B cell (primary cell): ENCODE data around the gene BRAF. TPM values are rescaled to one million over a fixed set of nuclear protein-coding genes. Genes with fewer than 3 reads are reported as not detected.

Experiments used
- ATAC-seq: fragments of 200-7000 bp; cut with Tn5 transposase; one replicate; pipeline ENCODE4 v1.10.0; 2021; ENCODE audit warnings: low read depth, mild to moderate bottlenecking, moderate number of reproducible peaks, moderate library complexity
- CTCF ChIA-PET: fragments of 350-600 bp; sonication (Branson Sonifier 250); formaldehyde crosslinking; loops from one replicate; lab custom pipeline; 2021; ENCODE audit warnings: antibody characterized with exemption, inconsistent platforms; lab: Charles Lee
- POLR2A ChIA-PET: fragments of 350-600 bp; sonication (Branson Sonifier 250); formaldehyde crosslinking; loops from one replicate; lab custom pipeline; 2021; ENCODE audit warnings: antibody characterized with exemption; lab: Charles Lee
- DNase-seq: peaks from one replicate; pipeline ENCODE4 v3.0.0; 2013
- H2AFZ ChIP-seq: 2 replicates; pipeline ENCODE4 v1.6.1; 2012; ENCODE audit warnings: mild to moderate bottlenecking, low read depth, low read length; ENCODE audit not compliant: insufficient read depth, poor library complexity, severe bottlenecking
- H3K27ac ChIP-seq, 2 donors: 1 replicate in 1 of 2; 2 replicates in 1 of 2; pipeline ENCODE4 v1.5.1; 2012 to 2013; ENCODE audit warnings: low read length in 2 of 2, mild to moderate bottlenecking in 2 of 2, moderate library complexity in 1 of 2
- H3K27me3 ChIP-seq, 4 experiments: fragments of 200-600 bp in 1 of 4; sonication (generic) in 1 of 4; replicated peaks in 1 of 4; 1 replicate in 2 of 4; 2 replicates in 2 of 4; pipeline versions ENCODE4 v1.6.1 to v1.7.0; 2013 to 2016; ENCODE audit warnings: low read length in 3 of 4, mild to moderate bottlenecking in 2 of 4, mixed read lengths in 1 of 4, moderate library complexity in 1 of 4; ENCODE audit not compliant: insufficient read depth in 4 of 4, control insufficient read depth in 3 of 4; ENCODE audit errors: control extremely low read depth in 1 of 4
- H3K36me3 ChIP-seq, 2 experiments: replicated peaks in 1 of 2; 1 replicate in 1 of 2; 2 replicates in 1 of 2; pipeline versions ENCODE4 v1.6.1 to v1.7.1; 2013; ENCODE audit warnings: low read length in 1 of 2; ENCODE audit not compliant: insufficient read depth in 2 of 2, control insufficient read depth in 1 of 2; ENCODE audit errors: control extremely low read depth in 1 of 2, extremely low read depth in 1 of 2
- H3K4me1 ChIP-seq, 2 donors: fragments of 200-600 bp in 1 of 2; sonication (generic) in 1 of 2; 1 replicate in 1 of 2; 2 replicates in 1 of 2; pipeline versions ENCODE4 v1.5.1 to v1.6.1; 2013 to 2017; ENCODE audit warnings: low read length in 2 of 2; ENCODE audit not compliant: control insufficient read depth in 2 of 2, insufficient read depth in 2 of 2
- H3K4me2 ChIP-seq: replicated peaks from 2 replicates; pipeline ENCODE3; 2012; ENCODE audit warnings: mild to moderate bottlenecking, low read depth, low read length; ENCODE audit not compliant: poor library complexity, severe bottlenecking
- H3K4me3 ChIP-seq, 5 experiments: fragments of 200-600 bp in 1 of 5; sonication (generic) in 1 of 5; 1 replicate in 3 of 5; 2 replicates in 2 of 5; pipeline versions ENCODE4 v1.5.1 to v1.7.0; 2011 to 2016; ENCODE audit warnings: low read length in 4 of 5, mild to moderate bottlenecking in 4 of 5, low read depth in 2 of 5, control low read depth in 1 of 5, moderate library complexity in 1 of 5; ENCODE audit not compliant: insufficient read depth in 1 of 5; ENCODE audit errors: control extremely low read depth in 1 of 5, extremely low read depth in 1 of 5
- H3K79me2 ChIP-seq: fragments of 200-600 bp; sonication (generic); one replicate; pipeline ENCODE4 v1.6.0; 2016; ENCODE audit warnings: low read length; ENCODE audit not compliant: control insufficient read depth, insufficient read depth
- H3K9ac ChIP-seq: fragments of 200-600 bp; sonication (generic); 2 replicates; pipeline ENCODE4 v1.6.1; 2017; ENCODE audit warnings: mild to moderate bottlenecking, low read length, moderate library complexity
- H3K9me3 ChIP-seq, 3 donors: one replicate each; pipeline versions ENCODE4 v1.6.1 to v1.7.1; 2013; ENCODE audit warnings: low read length in 2 of 3; ENCODE audit not compliant: control insufficient read depth in 2 of 3, insufficient read depth in 1 of 3; ENCODE audit errors: control extremely low read depth in 1 of 3
- H4K20me1 ChIP-seq: 2 replicates; pipeline ENCODE4 v1.6.0; 2012; ENCODE audit warnings: mild to moderate bottlenecking, low read length; ENCODE audit not compliant: insufficient read depth, control insufficient read depth, poor library complexity, severe bottlenecking
- H3K27ac Mint-ChIP-seq: one replicate; pipeline ENCODE4 v1.8.0; 2021; ENCODE audit warnings: mixed read lengths
- H3K27me3 Mint-ChIP-seq: one replicate; pipeline ENCODE4 v1.8.0; 2021; ENCODE audit warnings: mixed read lengths
- H3K4me1 Mint-ChIP-seq: one replicate; pipeline ENCODE4 v1.8.0; 2021; ENCODE audit warnings: mixed read lengths
- H3K4me3 Mint-ChIP-seq: one replicate; pipeline ENCODE4 v1.8.0; 2021; ENCODE audit warnings: mixed read lengths
- H3K9me3 Mint-ChIP-seq: one replicate; pipeline ENCODE4 v1.8.0; 2022; ENCODE audit warnings: mixed read lengths; ENCODE audit not compliant: insufficient read depth
- CTCF ChIP-seq: fragments of 200-600 bp; IDR thresholded peaks from one replicate; pipeline ENCODE4 v1.8.0; 2022; ENCODE audit warnings: antibody characterized with exemption, mild to moderate bottlenecking
- EZH2 ChIP-seq: IDR thresholded peaks from 2 replicates; pipeline ENCODE4 v1.6.1; 2012; ENCODE audit warnings: borderline replicate concordance, low read depth, mild to moderate bottlenecking, moderate library complexity, low read length; ENCODE audit not compliant: insufficient read depth, poor library complexity, severe bottlenecking
- WGBS: methylation state at CpG from one replicate; pipeline ENCODE4 v1.1.5; 2013; ENCODE audit warnings: missing lambda C conversion rate; ENCODE audit not compliant: insufficient coverage; 5-methylcytosine and 5-hydroxymethylcytosine counted together
- intact Hi-C: fragments of 100-400 bp; cut with micrococcal nuclease; formaldehyde crosslinking; loops from one replicate; pipeline ENCODE4 v1.10.0; 2022
- polyA plus RNA-seq: library from polyadenylated mRNA; depleted of rRNA; stranded (reverse); fragments of >200 nt; gene quantifications from 2 replicates; pipeline ENCODE4 v1.2.3, GENCODE V29; 2012
- total RNA-seq, 2 donors: library from RNA; stranded (reverse); fragments of 120-200 nt in 1 of 2; gene quantifications; 1 replicate in 1 of 2; 2 replicates in 1 of 2; pipeline versions ENCODE4 v1.2.3 to v1.2.4, GENCODE V29; 2013 to 2022

BRAF gene
- total and polyA plus RNA-seq, 2 donors (not counting 1 experiment from before 2014, with no cell fraction given) = 13.5 to 90.9 TPM

- Mint-ChIP-seq H3K27ac (peak overlapping the region; percentile 11), H3K27me3 (no peaks in the 10 kb centered on the region), H3K4me1 (peaks cover 16% of the 10 kb centered on the region), H3K9me3 (no peaks in the 10 kb centered on the region), H3K4me3 (no peak overlapping the region)
- ChIA-PET POLR2A (interaction anchor here (0.6 kb wide), 2 partner anchors 61 to 75 kb away, joined by 3 read pairs; no protein-coding TSS in a partner anchor), CTCF (interaction anchor here (0.5 to 1.6 kb wide), 3 partner anchors 28 to 182 kb away, joined by 4 read pairs; no protein-coding TSS in a partner anchor)
- Histone ChIP-seq H3K27ac (no peak overlapping the region), H3K79me2 (peaks cover 50% of the 10 kb centered on the region), H3K36me3 (peaks cover 1 to 24% of the 10 kb centered on the region in 2 experiments), H3K4me1 (peaks cover 7 to 9% of the 10 kb centered on the region in 2 donors), H3K9ac (no peak overlapping the region), H3K4me3 (no peak overlapping the region), H3K27me3 (no peaks in the 10 kb centered on the region), H4K20me1 (peaks cover 17% of the 10 kb centered on the region), H3K9me3 (no peaks in the 10 kb centered on the region), H2AFZ (no peak overlapping the region), H3K4me2 (no peak overlapping the region)
- DNase-seq = no peak
- intact Hi-C loops = no loop called here
- WGBS = over 99% methylated on average over 8 of the region's 10 CpGs
- no peak for ATAC-seq
- TF ChIP-seq CTCF (no peak), EZH2 (no peak)
Observed at GRCh38 chr7:140702774-140703173, 222.0 kb downstream of the BRAF start.

GRCh38 chr7:140698477-140698876, 226.3 kb downstream of the BRAF start:
- H3K27ac ChIP-seq = no peak overlapping the region
- H3K4me1 ChIP-seq = peaks cover 15 to 21% of the 10 kb centered on the region in 2 donors
- no peak overlapping the region for H3K4me3 ChIP-seq
- Mint-ChIP-seq H3K27ac (no peak overlapping the region), H3K27me3 (no peaks in the 10 kb centered on the region), H3K4me3 (peak overlapping the region; percentile 99), H3K9me3 (no peaks in the 10 kb centered on the region), H3K4me1 (peaks cover 37% of the 10 kb centered on the region)
- TF ChIP-seq CTCF (no peak), EZH2 (no peak)
- H3K9me3 ChIP-seq = no peaks in the 10 kb centered on the region
- ChIA-PET POLR2A (no interaction called here), CTCF (no interaction called here)
- H4K20me1 ChIP-seq = peaks cover 19% of the 10 kb centered on the region
- intact Hi-C loops = no loop called here
- ATAC-seq (no peak), DNase-seq (no peak)
- H3K36me3 ChIP-seq = peaks cover 0 to 2% of the 10 kb centered on the region in 2 experiments
- WGBS = 98% methylated on average over 8 of the region's 8 CpGs
- no peaks in the 10 kb centered on the region for H3K27me3 ChIP-seq
- peaks cover 60% of the 10 kb centered on the region for H3K79me2 ChIP-seq
- H3K9ac ChIP-seq = no peak overlapping the region
- no peak overlapping the region for H2AFZ ChIP-seq
- peak overlapping the region; percentile 83 for H3K4me2 ChIP-seq
